Kidney tubule cell (primary cell): Measurements from ENCODE around the gene CAMK2G.

Source experiments
- DNase-seq: peaks from one replicate; pipeline ENCODE4 v3.0.0-alpha.2; 2018; ENCODE audit warnings: low spot score

CAMK2G gene

DNA sequence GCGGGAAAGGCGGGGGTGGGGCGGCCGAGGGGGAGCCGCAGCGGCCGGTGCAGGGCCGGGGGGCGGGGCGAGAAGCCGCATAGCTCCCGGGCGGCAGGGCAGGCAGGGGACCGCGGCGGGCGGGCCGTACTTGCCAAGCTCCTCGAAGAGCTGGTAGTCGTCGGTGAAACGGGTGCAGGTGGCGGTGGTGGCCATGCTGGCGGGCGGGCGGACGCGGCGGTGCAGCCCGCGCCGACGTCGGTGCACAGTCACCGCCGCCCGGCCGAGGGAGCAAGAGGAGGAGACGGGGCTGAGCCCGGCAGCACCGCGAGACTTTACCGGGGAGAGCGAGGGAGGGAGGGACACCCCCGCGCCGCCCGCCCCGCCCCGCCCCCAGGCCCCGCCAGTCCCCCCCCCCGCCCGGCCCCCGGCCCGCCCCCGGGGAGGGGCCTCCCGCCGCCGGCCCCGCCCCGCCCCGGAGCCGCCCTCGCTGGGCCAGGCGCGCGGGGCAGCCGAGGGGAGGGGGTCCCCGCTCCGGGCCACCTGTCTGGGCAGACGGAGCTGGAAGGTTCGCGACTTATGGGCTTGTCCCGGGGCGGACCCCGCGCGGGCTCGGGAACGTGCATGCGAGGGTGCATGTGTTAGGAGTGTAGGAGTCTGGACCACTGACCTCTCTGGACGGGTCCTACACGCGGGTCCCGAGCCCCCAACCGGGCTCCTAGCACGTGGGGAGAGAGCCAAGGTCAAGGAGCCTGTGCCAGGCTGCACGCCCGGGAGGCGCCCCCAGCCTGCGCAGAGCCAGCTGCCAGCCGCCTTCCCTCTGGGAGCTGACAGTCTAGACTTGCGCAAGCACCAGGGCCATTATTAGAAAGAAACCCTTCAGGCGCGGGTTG is at the start of gene CAMK2G:
TSS of gene CAMK2G (minus strand) at position 289 of the 872 bp plus-strand sequence. CDS start at position 195, 94 bp downstream.
- DNase-seq: peak; percentile 87

GRCh38 chr10:73922864-73923133 is 48.4 kb upstream of the CAMK2G start:
- DNase-seq: no peak

DNA sequence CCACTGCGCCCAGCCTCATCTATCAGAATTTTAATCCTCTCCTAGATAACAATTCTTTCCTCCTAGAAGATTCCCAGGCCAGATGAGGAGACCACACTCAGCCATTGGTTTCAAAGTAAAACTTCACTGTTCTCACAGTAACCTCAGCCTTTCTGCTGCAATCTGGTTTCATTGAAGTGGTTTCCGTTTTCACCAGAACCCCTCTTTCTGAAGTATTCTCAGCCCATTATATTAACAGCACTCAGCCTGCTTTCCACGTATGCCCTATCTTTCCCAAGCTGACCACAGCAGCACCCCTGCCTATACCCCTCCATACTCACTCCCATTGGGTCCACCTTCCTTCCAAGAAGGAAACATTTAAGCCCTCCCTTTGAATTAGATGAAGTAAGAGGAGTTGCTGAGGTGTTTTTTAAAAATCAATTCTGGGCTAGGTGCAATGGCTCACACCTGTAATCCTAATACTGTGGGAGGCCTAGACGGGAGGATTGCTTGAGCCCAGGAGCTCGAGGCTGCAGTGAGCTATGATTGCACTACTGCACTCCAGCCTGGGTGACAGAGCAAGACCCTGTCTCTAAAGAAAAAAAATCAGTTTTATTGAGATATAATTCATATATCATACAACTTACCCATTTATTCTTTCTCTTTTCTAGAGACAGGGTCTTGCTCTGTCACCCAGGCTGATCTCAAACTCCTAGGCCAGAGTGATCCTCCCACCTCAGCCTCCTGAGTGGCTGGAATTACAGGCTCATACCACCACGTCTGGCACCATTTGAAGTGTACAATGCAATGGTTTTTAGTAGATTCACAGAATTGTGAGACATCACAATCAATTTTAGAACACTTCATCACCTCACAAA is 47.9 kb upstream of the CAMK2G start:
- no peak for DNase-seq

DNA sequence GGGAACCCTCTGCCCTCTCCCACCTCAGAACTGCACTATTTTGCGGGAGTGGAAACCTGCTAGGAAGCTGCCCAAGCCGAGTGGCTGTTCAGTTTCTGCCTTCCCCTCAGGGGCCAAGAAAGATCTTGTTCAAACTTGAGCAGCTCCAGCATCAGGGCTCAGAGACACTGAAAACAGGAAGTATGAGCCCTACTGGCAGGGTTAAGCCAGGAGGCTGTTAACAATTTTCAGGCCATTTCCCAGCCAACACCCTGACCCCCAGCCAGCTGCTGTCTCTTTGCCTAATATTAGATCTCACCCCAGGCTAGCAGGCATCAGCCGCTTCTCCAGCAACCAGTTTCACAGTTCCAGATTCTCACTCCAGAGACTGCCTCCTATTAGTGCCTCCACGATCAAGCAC is 45.7 kb upstream of the CAMK2G start:
- DNase-seq: peak; percentile 49

DNA sequence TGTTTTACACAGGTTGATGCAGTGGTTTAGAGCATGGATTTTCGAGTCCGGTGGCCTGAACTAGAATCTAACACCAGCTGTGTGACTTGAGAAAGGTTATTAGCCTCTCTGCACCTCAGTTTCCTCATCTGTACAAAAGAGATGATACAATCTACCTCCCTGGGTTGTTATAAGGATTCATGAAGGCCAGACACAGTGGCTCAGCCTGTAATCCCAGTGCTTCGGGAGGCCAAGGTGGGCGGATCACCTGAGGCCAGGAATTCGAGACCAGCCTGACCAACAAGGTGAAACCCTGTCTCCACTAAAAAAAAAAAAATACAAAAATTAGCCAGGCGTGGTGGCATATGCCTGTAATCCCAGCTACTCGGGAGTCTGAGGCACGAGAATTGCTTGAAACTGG is 45.1 kb upstream of the CAMK2G start:
- peak; percentile 54 for DNase-seq

GRCh38 chr10:73917566-73918305 is 43.4 kb upstream of the CAMK2G start:
- peak; percentile 76 for DNase-seq

DNA sequence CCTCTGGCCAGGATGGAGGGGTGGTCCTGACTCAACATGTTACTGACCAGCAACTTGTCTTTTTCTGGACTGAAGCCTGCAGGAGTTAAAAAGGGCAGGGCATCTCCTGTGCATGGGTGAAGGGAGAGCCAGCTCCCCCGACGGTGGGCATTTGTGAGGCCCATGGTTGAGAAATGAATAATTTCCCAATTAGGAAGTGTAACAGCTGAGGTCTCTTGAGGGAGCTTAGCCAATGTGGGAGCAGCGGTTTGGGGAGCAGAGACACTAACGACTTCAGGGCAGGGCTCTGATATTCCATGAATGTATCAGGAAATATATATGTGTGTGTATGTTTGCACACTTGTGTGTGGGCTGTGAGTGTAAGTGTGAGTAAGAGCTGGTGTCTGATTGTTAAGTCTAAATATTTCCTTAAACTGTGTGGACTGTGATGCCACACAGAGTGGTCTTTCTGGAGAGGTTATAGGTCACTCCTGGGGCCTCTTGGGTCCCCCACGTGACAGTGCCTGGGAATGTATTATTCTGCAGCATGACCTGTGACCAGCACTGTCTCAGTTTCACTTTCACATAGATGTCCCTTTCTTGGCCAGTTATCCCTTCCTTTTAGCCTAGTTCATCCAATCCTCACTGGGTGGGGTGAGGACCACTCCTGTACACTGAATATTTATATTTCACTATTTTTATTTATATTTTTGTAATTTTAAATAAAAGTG is 42.6 kb upstream of the CAMK2G start:
- peak; percentile 65 for DNase-seq

DNA sequence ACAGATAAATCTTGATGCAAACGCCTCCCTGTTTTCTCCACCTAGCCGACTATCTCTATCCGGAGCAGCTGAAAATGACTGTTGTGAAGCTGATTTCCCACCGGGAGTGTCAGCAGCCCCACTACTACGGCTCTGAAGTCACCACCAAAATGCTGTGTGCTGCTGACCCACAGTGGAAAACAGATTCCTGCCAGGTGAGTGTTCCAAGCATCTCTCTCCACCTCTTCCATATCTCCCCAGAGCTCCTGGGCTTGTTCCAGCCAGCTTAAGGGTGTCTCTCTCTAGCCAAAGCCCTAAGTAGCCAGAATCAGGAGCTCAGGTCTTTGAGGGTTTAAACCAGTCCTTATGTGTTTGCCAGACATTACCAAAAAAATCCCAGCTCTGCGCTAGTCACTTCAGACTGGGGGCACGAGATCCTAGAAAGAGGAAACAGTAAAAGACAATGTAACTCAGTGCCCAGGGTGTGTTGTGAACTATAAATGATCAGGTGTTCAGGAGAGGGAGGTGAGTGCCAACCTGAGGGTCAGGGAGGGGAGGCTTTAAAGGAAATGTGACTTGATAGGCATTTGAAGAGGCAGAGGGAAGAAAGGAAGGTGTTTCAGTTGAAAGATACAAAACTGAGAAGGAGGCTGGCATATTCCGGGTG is 41.0 kb upstream of the CAMK2G start:
- peak; percentile 52 for DNase-seq

DNA sequence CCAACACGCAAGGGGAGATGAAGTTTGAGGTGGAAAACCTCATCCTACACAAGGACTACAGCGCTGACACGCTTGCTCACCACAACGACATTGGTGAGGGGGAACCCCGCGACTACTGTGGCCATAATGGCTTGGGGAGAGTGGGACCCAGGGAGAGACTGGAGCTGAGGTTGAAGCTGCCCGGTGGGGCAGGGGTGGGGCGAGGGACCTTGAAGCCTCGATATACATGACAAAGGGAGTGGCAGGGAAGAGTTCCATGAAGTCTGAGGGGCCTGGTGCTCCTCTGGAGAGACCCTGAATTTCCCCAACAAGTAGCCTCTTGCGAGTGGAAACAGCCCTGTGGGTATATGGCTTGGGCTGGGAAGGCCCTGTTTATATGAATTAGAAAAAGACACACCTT is 39.7 kb upstream of the CAMK2G start:
- DNase-seq: no peak

DNA sequence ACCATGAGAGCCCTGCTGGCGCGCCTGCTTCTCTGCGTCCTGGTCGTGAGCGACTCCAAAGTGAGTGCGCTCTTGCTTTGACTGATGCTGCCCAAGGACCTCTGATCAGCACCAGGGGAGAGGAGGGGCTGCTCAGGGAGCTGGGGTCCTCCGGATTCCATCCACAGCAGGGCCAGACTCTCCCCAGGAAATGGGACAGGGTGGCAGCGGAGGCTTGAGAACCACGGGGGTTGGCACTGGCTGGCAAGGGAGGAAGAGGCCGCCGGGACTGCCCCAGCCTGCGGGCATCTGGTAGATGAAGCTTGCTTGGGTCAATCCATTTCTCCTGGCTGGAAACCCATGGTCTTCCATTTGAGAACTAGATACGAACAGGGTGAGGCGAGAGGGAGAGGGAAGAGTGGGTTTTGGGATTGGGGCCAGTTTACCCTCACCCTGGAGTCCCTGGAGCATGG is 37.2 kb upstream of the CAMK2G start:
- peak; percentile 63 for DNase-seq

DNA sequence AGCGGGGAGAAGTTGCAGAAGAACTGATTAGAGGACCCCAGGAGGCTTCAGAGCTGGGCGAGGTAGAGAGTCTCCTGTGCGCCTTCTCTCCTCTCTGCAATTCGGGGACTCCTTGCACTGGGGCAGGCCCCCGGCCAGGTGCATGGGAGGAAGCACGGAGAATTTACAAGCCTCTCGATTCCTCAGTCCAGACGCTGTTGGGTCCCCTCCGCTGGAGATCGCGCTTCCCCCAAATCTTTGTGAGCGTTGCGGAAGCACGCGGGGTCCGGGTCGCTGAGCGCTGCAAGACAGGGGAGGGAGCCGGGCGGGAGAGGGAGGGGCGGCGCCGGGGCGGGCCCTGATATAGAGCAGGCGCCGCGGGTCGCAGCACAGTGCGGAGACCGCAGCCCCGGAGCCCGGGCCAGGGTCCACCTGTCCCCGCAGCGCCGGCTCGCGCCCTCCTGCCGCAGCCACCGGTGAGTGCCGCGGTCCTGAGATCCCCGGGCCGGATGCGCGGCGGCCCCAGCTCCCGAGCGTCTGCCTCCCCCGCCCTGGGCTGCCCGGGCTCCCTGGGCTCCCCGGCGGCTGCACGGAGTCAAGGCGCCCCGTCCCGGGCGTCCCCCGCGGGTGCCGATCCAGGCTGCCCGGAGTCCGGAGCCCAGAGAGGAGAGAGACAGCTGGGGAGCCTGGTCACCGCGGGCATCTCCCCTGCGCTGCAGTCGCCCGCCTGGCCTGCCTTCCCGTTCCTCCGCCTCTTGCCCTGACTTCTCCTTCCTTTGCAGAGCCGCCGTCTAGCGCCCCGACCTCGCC is 36.6 kb upstream of the CAMK2G start, which contains the start of gene PLAU:
TSS of gene PLAU (plus strand) at position 369 of the 789 bp plus-strand sequence. CDS start 424 bp downstream, outside the sequence.
- DNase-seq: peak; percentile 81

DNA sequence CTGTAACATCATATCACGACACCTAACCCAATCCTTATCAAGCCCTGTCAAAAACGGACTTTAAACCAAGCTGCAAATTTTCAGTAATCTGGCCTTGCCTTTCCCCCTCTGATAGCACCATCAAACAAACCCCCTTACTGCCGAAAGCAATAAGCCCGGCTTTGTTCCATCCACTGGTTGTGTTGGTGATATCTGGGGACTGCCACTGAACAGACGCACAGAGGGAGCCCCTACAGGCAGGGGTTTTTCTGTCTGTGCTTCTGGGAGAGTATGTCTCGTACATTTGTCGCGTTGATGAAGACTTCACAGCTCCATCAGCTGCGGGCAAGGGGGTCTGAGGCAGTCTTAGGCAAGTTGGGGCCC is 36.0 kb upstream of the CAMK2G start:
- peak; percentile 39 for DNase-seq

GRCh38 chr10:73909540-73910115 is 35.3 kb upstream of the CAMK2G start:
- DNase-seq: no peak

- peak; percentile 100 for DNase-seq
Measured at GRCh38 chr10:73908853-73909539, 34.6 kb upstream of the CAMK2G start.

DNA sequence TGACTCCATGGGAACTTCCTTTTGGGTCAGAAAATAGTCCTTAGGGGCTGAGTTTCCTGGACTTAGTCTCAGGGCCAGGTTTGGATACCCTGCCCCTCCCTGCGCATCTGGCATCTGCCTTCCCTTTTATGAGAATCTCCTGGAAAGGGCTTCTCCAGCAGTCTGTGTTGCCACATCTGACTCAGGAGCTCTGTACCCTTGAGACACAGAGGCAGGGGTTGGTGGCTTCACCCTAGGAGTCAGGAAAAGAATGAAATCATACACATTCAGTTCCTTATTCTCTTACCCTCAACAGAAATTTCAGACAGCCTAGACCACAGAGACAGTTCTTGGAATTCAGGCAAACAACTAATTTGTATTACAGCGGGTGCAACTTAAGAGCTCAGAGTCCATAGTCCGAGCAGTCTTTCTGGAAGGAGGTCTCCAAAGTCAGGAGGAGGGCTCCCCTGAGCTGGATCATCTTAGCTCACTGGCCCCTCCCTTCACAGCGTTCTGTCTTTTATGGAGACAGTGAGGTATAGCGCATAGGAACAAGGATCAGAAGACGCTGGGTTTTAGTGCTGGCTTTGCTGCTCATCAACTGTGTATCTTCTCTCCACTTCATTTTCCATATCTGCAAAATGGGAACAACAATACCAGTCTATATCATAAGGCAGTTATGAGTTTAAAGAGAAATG is 33.6 kb upstream of the CAMK2G start:
- peak; percentile 87 for DNase-seq

DNA sequence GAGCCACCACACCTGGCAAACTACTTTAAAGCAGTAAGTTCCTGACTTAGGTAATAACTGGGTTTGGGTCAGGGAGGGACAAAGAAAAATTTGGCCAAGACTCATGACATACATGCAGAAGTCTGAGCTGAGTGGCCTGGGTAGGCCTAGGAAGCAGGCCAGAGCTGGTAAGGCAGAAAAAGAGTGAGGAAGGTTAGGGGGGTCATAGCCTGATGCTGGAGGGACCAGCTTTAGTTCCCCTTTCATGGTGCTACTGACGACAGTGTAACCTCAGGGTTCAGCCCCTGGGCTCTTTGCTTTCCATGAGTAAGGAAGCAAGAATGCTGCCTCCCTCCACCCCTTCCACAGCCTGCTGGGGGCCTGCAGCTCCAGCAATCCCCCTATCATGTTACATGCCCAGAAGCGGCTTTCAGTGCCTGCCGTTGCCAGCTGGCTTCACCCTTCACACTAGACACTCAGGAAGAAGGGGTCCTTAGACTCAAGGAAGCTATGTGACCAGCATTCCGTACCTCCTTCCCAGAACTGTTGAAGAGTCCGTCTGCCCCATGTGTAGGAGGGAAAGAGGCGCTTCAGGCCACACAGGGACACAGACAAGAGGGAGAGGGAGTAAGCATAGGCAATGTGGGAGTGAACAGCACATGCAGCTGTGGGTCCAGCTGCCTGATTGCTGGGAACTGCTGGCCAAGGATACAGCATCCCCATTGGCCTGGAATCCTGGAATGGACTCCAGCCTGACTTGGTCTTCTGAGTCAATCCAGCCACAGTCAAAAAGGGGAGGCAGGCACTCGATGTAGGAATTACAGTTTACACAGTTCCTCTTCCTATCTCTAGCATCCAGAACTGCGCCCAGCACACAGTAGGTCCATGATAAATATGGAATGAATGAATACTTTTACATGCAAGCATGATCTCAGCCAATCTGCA is 32.4 kb upstream of the CAMK2G start:
- peak; percentile 97 for DNase-seq

DNA sequence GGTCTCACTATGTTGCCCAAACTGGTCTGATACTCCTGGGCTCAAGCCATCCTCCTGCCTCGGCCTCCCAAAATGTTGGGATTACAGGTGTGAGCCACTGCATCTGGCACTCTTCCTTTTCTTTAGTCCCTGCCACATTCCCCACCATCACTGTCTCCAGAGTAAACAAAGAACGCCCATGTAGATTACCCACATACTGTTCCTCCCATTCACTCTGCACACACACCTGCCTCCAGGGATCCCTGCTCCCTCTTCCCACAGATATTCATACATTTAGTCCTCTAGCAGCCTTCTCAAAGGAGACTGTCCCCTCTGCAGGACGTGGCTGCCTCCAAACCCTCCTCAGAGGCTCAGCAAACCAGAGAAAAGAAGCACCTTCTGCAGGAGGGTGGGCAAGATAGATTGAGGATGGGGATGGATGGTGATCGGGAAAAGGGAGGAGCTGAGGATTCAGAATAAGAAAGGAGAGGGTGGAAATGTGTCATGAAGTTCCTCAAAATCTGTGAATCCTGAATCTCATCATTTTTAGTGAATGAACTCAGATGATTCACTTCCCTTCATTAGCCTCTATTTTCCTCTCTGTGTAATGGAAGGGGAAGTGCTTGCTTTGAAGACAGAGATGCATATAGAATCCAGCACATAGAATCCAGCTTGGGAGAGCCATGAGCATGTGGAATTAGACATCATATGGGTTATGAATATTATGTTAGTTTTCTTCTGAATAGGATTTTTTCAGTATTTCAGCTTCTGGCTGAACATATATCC is 31.1 kb upstream of the CAMK2G start:
- peak; percentile 29 for DNase-seq
